Keratinocyte (primary cell): ENCODE measurements around the gene ADAMTSL1.

Source experiments
- CTCF ChIP-seq, 3 experiments: IDR thresholded peaks in 1 of 3; conservative IDR thresholded peaks in 1 of 3; optimal IDR thresholded peaks in 1 of 3; 2 replicates in 2 of 3; 3 replicates in 1 of 3; pipeline versions ENCODE3 to v1.5.1; 2011; ENCODE audit warnings: low read length in 3 of 3, mild to moderate bottlenecking in 3 of 3, moderate library complexity in 2 of 3, control low read depth in 1 of 3, inconsistent platforms in 1 of 3; ENCODE audit not compliant: insufficient read depth in 2 of 3; ENCODE audit errors: extremely low read depth in 1 of 3
- EZH2 ChIP-seq: IDR thresholded peaks from one replicate; pipeline ENCODE4 v1.6.1; 2012; ENCODE audit warnings: inconsistent platforms, mild to moderate bottlenecking, low read length, moderate library complexity

- TF ChIP-seq CTCF (optimal IDR thresholded peaks at IDR 0.05 in 1 of 3, IDR thresholded peaks at IDR 0.05 in 1 of 3, conservative IDR thresholded peaks at IDR 0.05 in 1 of 3; ENCODE audit: extremely low read depth in 1 of 3, insufficient read depth in 2 of 3, low read length in 3 of 3) (no peak), EZH2 (no peak)
These were observed 454.8 kb downstream of the ADAMTSL1 start for GRCh38 chr9:18928711-18929110.
